ENCODE data around the gene GRIK5. TPM values are rescaled to one million over a fixed set of nuclear protein-coding genes. Genes with fewer than 3 reads are reported as not detected.

The GRIK5 gene, protein sequence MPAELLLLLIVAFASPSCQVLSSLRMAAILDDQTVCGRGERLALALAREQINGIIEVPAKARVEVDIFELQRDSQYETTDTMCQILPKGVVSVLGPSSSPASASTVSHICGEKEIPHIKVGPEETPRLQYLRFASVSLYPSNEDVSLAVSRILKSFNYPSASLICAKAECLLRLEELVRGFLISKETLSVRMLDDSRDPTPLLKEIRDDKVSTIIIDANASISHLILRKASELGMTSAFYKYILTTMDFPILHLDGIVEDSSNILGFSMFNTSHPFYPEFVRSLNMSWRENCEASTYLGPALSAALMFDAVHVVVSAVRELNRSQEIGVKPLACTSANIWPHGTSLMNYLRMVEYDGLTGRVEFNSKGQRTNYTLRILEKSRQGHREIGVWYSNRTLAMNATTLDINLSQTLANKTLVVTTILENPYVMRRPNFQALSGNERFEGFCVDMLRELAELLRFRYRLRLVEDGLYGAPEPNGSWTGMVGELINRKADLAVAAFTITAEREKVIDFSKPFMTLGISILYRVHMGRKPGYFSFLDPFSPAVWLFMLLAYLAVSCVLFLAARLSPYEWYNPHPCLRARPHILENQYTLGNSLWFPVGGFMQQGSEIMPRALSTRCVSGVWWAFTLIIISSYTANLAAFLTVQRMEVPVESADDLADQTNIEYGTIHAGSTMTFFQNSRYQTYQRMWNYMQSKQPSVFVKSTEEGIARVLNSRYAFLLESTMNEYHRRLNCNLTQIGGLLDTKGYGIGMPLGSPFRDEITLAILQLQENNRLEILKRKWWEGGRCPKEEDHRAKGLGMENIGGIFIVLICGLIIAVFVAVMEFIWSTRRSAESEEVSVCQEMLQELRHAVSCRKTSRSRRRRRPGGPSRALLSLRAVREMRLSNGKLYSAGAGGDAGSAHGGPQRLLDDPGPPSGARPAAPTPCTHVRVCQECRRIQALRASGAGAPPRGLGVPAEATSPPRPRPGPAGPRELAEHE
- total RNA-seq = 0.44 and 0.87 TPM in 2 replicates

DNA sequence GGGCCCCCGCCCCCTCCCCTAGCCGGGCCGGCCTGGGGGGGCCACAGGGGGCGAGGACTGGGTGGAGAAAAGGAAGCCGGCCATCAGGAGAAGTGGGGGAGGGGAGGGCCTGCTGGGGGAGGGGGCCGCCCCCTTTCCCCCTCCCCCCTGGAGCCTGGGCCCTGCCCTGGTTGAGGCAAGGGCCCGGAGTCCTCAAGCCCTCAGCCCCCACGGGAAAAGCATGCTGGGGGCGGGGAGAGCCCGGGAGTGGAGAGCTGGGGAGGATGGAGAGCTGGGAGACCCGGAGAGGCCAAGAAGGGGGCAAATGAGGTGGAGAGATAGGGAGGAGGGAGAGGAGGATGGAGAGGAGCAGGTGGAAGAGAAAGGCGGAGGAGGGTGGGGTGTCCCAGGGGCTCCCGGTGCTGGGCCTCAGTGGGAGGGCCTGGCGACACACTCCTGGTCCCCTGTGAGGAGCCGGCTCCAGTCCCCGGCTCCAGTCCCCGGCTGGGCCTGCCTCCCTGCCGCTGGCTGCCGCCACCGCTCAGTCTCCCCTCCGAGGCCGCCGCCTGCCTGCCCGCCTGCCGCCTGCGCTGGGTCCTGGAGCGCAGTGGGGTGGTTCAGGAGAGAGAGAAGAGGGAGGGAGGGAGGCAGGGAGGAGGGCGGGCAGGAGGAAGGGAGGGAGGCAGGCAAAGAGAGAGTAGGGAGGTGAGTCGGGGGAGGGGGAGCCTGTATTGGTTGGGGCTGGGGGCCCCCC, at the start of gene GRIK5:
TSS of gene GRIK5 (minus strand) at position 588 of the 733 bp plus-strand sequence. CDS start 4,436 bp downstream, outside the sequence.

DNA sequence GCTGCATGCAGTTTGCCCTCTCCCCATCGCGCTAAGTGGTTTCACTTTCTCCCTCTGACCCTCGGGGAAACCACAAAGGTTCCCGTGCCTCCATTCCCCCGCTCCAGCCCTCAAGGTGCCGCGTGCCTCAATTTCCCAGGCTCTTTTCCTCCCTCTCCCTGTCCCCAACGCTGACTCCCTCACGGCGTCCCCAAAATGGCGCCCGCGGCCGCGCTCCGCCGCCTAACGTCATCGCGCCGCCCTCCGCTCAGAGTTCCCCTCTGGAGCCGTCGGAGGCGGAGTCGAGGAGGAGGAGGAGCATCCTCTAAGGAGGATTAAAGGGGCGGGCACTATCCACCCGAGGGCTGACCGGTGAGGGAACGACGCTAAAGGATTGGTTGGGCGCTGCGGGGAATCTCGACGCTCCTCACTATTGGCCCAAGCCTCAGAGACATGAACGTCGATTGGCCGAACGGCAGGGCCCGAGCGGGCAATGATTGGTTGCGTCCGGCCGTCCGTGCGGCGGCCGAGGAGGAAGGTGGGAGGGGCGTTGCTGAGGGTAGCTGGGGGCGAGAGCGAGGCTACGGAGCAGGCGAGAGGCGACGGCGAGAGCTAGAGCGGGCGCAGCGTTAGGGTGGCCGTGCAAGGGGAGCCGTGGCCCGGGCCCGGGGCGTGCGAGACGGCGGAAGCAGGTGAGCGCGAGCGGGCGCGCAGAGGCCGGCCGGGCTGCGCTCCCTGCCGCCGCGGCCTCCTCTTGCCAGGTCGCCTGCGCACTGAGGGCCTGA, 5.8 kb upstream of the GRIK5 start, which contains the start of gene ZNF574:
TSS of gene ZNF574 (plus strand) at position 551 of the 764 bp plus-strand sequence. CDS start 2,441 bp downstream, outside the sequence.

DNA sequence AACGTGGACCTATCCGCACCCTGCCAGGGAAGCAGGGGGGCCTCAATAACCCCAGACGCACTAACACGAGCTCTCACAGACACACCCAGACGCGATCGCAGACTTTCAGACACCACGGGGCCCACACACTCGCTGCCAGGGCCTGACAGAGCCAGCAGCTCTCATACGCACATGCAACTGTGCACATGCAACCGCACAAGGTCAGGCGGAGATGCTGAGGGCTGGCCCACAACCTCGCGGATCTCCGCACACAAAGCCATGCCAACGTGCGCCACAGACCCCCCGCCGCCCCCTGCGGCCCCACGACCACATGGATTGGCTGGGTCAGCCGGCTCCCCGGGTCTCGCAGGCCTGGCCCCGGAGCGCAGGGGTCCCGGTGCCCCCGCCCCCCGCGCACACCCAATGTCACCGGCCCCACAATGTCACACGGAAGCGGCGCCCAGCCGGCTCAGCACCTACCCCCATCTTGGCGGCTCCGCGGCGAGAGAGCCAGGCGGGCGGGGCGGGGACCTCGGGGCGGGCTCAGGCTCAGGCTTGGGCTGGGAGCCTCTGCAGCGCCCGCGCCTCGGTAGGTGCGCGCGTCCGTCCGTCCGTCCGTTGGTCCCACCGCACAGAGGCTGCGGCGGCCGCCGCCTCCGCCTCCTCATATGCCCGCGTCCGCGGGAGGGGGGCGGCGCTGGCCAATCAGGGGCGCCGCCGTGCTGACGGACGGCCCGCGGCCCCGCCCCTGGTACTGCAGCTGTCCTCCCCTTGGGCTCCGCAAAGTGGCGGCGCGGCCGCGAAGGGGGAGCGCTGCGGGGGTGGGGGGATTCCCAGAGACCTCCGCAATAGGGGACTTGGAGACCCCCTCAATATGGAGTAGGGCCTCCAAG, 76.2 kb downstream of the GRIK5 start, which contains the start of gene ATP1A3:
TSS of gene ATP1A3 (minus strand) at position 619 of the 872 bp plus-strand sequence. CDS start at position 465, 154 bp downstream.

DNA sequence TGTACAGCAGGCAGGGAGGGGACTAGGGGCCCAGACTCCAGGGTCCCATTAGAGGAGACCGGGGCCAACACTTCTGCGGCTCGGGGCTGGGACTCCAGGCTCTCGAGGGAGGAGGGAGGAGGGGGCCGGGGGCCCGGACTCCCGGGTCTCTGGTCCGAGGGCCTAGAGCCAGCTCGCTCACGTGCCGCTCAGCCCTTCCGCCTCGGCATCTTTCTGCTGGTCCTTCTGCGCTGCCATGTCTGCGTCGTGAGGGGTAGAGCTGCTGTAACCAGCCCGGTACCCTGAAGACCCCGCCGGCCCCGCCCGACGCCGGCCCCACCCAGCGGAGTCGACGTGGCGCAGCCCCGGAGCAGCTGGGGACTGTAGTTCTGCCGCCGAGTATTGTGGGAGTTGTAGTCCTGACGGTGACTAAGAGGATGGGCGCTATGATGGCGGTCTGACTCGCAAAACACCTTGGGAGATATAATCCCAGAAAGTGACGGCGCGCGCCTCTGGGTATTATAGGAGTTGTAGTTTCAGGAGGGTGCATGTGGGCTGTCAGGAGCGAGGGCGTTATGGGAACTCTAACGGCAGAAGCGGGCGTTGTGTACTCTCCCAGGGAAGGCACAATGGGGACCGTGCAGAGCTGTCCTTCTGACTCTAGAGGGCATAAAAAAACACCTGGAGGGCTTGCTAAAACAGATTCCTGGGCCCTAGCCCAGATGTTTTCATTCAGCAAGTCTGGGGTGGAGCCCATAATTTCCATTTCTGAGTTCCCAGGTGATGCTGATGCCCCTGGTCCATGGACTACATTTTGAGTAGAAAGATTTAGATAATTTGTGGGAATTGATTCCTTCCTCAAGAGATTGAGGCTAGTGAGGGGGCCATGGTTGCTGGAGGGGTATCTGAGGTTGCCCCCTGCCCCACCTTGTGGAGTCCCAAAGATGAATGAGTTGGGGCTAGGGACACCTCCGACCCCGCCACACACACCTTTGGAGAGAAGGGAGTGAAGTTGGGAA, 110.7 kb downstream of the GRIK5 start, which contains the start of gene RABAC1:
TSS of gene RABAC1 (minus strand) at position 266 of the 998 bp plus-strand sequence. CDS start at position 237, 29 bp downstream.

Other genes starting within 250 kb of the GRIK5 start
- not detected in 2 replicates for gene LYPD4, start 225.5 kb downstream of the GRIK5 start, total RNA-seq
- gene DMRTC2, start 225.2 kb downstream of the GRIK5 start, total RNA-seq = not detected in 2 replicates
- gene RPS19, start 210.0 kb downstream of the GRIK5 start, total RNA-seq = 689 and 1,123 TPM in 2 replicates
- gene CD79A, start 192.9 kb downstream of the GRIK5 start, total RNA-seq = not detected in 2 replicates
- gene ARHGEF1, start 187.0 kb downstream of the GRIK5 start, total RNA-seq = 37.4 and 51.1 TPM in 2 replicates
- gene ERFL, start 141.8 kb downstream of the GRIK5 start, total RNA-seq = under 0.01 TPM in 1 of 2 replicates, not detected in the other
- gene RABAC1, start 110.9 kb downstream of the GRIK5 start, total RNA-seq = 114 and 220 TPM in 2 replicates
- 0.11 and 0.37 TPM in 2 replicates for gene ATP1A3, start 76.0 kb downstream of the GRIK5 start, total RNA-seq
- 12.4 and 14.6 TPM in 2 replicates for gene ZNF574, start 6.0 kb upstream of the GRIK5 start, total RNA-seq
- gene POU2F2, start 62.2 kb upstream of the GRIK5 start, total RNA-seq = 0.77 and 1.00 TPM in 2 replicates
- gene DEDD2, start 147.5 kb upstream of the GRIK5 start, total RNA-seq = 23.1 and 29.7 TPM in 2 replicates
- gene ZNF526, start 150.1 kb upstream of the GRIK5 start, total RNA-seq = 13.8 and 16.9 TPM in 2 replicates
- gene GSK3A, start 172.4 kb upstream of the GRIK5 start, total RNA-seq = 14.2 and 15.8 TPM in 2 replicates
- gene ERF, start 184.9 kb upstream of the GRIK5 start, total RNA-seq = 15.9 and 22.9 TPM in 2 replicates
- gene CIC, start 199.0 kb upstream of the GRIK5 start, total RNA-seq = 31.5 and 32.0 TPM in 2 replicates
- gene PRR19, start 231.9 kb upstream of the GRIK5 start, total RNA-seq = 0.37 and 0.55 TPM in 2 replicates
- 38.1 and 58.9 TPM in 2 replicates for gene PAFAH1B3, start 232.4 kb upstream of the GRIK5 start, total RNA-seq
- gene TMEM145, start 243.1 kb upstream of the GRIK5 start, total RNA-seq = 0.50 and 0.77 TPM in 2 replicates